ENCODE measurements around the gene MAPKAPK3. TPM values are rescaled to one million over a fixed set of nuclear protein-coding genes. Genes with fewer than 3 reads are reported as not detected.

MAPKAPK3 gene
- polyA plus RNA-seq, 3 donors = 53.2 to 59.6 (median 58.3) TPM

DNA sequence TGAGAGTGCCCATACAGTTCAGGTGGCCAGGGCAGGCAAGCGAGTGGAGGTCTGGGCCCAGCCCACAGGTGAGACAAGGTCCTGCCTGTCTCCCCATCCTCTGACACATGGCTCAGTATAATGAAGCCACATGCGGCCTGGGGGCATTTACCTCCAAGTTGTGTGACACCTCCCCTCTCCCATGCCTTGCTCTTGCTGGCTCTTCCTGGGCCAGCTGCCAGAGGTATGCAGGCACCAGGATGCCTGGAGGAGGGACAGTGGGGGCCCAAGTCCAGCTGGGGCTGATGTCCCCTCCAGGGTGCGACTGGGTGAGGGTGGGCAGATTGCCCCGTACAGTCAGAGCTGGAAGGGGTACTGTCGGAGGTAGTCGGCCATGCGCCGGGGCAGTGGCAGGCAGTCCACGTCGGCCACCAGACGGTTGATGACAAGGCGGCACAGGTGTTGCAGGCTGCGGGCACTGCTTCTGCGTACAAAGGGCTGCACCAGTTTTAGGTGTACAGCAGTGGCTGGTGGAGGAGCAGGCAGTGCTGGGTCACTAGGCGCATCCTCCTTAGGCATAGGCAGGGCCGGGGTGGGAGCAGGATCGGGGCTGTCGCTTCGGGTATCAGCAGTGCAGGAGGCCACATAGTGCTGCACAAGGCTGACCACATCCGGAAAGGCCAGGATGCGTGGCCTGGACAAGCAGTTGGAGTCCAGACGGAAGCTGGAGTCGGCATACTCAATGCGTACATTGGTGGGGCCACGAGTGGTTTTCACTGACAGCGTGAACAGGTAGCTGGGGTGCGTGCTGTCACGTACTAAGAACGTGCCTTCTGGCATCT is 9.5 kb upstream of the MAPKAPK3 start:
- DNase-seq (ENCODE audit: low read depth in 3 of 3, low spot score in 2 of 3) = no peak

GRCh38 chr3:50608278-50608677 is 8.7 kb upstream of the MAPKAPK3 start:
- no peak for DNase-seq (ENCODE audit: low read depth in 3 of 3, low spot score in 2 of 3)

DNA sequence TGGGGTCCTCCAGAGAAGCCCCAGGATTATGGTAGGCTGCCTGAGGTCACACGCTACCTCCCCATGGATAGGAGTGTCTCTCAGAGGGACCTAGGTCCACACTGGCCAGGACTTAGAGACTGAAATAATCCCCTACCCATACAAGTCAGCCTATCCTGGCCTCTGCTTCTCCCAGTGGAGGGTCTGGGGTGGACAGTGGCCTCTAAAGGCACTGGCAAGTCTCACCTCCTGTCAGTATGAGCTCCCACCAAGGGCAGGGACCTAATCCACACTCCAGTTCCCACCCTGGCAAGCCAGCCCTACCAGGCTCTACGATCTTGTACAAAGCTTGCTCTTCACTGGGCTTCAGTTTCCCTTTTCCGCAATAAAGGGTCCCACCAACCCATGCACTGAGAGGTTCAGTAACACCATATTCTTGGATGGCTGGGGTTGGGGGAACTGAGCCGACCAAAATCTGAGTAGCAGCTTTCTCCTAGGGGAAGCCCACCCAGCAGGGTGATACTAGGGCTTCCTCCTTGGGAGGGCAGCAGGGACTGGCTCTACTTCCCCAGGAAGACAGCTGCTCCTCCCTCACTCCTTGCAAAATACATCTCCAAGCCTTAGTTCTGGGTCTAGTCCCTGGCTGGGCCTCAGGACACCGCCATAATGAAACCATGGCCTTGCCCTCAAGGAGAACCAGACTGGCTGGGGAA is 7.7 kb upstream of the MAPKAPK3 start:
- DNase-seq (ENCODE audit: low read depth in 3 of 3, low spot score in 2 of 3) = no peak

DNA sequence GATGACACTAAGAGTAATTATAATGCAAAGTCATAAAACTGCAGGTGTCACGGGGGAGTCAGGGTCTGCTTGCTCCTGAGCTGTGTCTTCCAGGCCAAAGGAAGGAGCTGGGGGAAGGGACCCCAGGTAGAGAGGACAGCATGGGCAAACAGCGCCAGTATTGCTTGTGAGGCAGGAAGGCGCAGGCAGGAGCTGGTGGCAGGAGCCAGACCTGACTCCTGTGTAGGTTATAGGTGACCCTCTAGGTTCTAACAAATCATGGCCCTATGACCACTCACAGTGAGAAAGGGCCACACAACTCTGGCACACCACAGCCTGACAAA is 7.2 kb upstream of the MAPKAPK3 start:
- no peak for DNase-seq (ENCODE audit: low read depth in 3 of 3, low spot score in 2 of 3)

DNA sequence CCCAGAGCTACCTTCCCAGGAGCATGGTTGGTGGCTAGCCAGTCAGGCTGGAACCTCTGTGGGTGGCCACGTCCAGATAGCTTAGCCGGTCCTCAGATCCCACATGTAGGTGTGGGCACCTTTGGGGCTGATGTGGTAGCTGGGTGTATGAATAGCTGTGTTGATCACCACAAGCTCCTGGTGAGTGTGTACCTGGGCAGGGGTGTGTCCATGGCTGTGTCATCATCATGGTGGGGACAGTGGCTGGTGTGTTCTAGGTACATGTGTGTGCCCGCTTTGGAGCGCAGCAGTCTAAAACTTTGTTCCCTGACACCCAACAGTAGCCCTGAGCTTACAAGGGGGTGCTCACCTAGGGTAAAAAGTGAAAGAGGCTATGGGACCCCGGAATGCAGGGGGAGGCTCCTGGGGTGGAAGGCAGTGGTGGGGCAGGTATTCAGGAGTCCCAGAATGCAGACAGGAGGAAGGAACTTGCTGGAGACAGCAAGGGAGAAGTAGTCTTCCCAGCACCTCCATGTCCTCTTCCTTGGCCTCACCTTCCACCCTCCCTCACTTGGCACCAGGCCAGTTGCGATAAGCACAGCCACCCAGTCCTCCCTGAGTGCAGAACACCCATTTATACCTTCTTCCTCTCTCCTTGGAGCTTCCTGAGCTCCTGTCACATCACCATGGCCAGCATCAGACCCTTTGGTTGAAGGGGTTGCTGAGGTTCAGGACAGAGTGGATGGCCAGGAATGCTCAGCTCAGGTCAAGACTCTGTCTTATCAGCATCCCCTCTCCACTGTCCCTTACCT is 6.6 kb upstream of the MAPKAPK3 start:
- no peak for DNase-seq (ENCODE audit: low read depth in 3 of 3, low spot score in 2 of 3)

DNA sequence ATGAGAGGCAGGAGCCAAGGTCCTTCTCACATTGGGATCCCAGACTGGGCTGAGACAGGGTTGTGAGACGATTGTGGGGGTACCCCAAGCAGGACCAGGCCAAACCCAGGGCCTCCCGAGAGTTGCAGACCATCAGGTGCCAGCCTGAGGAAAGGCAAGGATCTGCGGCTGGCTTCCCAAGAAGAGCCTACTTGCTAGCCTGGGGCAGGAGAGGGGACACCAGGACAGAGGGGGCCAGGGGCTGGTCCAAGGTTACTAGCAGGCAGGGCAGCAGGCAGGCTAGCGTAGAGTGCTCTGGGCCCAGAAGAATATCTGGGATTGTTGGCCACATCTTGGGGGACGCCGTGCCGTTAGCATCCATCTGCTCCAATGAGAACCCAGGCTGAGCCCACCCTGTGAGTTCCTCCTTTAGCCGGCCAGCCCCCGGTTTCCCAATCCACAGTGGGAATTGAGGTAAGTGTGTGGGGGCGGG is 5.9 kb upstream of the MAPKAPK3 start:
- DNase-seq (ENCODE audit: low read depth in 3 of 3, low spot score in 2 of 3) = no peak

GRCh38 chr3:50611464-50612233 is 5.3 kb upstream of the MAPKAPK3 start, which contains the start of gene CISH:
CISH (minus strand) TSS chr3:50611774; CDS start chr3:50611650, 124 bp downstream.
- peak; percentile 90 to 96 (median 96) for DNase-seq (ENCODE audit: low read depth in 3 of 3, low spot score in 2 of 3)

- no peak for DNase-seq (ENCODE audit: low read depth in 3 of 3, low spot score in 2 of 3)
These were observed 4.6 kb upstream of the MAPKAPK3 start for GRCh38 chr3:50612234-50612882.

- no peak for DNase-seq (ENCODE audit: low read depth in 3 of 3, low spot score in 2 of 3)
These were observed 3.7 kb upstream of the MAPKAPK3 start for GRCh38 chr3:50612970-50613846.

DNA sequence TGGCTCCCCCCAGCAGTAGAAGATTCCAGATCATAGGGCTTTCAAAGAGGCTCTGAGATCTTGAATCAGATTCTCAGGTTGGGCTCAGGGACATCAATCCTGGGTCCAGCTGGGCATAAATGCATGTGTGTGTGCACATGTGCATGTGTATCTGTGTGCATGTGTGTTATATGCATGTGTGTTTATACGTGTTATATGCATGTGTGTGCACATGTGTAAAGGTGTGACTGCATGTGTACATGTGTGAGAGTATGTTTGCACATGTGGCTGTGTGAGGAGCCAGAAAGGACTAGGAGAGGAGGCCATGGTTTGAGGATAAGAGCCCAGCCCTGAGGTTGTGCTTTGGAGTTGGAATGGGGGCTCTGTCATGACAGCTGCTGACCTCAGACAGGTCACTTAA is 1.8 kb upstream of the MAPKAPK3 start:
- DNase-seq (ENCODE audit: low read depth in 3 of 3, low spot score in 2 of 3) = no peak

DNA sequence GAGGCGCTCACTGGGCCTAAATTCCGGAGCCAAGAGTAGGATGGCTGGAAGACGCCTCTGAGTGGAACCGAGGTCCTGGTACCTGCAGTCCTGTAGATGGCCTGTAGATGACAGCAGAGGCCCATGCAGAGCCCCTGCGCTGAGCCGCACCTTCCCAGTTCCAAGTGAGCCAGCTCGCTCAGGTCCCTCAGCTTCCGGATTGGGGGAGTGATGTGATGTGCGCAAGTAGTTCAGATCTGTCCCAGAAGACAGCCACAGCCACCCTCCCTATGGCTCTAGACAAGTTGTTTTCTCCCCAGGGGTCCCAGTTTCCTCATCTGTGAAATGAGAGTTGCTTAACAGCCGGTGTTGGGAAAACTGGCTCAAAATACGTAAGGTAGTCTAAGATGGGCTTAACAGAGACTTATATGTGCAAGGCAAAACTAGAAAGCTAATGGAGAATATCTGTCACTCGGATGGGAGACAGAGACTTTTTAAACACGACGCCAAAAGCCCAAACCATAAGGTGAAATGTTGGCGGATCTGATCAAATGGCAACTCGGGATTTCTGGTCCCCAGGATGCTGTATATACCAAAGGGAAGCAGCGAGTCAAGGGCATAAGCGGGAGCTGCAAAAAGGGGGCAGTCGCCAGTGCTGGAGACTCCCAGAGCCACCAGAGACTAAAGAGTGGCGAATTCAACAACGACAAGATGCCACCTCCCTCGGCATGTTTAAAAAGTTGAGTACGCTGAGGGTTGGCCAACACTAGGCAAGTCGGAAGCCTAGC is 765 bp upstream of the MAPKAPK3 start:
- peak in 1 of 3 donors; percentile 64 for DNase-seq (ENCODE audit: low read depth in 3 of 3, low spot score in 2 of 3)

DNA sequence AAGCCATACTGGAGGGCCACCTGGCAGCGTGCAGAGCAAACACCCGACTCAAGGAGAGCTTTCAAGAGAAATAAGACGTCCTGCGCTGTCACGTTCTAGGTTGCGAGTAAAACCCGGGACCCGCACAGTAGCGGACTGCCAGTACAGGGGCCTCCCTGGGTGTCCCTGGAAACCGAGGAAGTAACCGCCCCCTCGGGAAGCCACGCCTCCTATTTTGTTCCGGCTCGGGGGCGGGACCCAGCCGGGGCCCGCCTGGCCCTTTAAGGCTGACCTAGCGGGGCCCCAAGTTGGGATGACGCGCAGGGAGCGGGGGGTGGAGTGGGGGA is 218 bp upstream of the MAPKAPK3 start:
- DNase-seq (ENCODE audit: low read depth in 3 of 3, low spot score in 2 of 3) = peak in 2 of 3 donors; percentile 81 to 82

DNA sequence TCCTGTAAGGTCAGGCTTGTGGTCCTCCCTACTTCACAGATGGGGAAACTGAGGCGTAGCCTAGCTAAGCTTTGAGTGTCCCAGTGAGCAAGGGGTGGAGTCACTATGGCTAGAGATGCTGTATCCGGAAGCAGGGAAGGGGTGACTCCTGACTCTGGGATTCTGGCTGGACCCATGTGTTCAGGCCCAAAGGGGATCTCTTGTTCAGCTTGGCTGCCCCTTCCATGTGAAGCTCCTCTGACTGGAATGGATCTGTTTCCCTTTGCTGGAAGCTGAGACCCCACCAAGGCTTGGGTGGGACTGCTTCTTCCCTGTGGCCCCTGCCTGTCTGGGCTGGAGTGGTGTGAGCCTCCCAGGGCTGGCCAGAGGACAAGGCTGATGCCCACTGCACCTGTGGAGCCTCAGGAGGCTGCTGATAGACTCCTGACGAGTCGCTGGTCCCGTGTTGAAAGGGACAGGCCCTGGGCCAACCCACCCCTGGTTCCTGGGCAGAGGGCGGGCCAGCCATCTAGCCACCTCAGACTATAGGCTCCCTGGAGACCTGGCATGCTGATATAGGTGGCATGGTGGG is 1.0 kb downstream of the MAPKAPK3 start:
- no peak for DNase-seq (ENCODE audit: low read depth in 3 of 3, low spot score in 2 of 3)

DNA sequence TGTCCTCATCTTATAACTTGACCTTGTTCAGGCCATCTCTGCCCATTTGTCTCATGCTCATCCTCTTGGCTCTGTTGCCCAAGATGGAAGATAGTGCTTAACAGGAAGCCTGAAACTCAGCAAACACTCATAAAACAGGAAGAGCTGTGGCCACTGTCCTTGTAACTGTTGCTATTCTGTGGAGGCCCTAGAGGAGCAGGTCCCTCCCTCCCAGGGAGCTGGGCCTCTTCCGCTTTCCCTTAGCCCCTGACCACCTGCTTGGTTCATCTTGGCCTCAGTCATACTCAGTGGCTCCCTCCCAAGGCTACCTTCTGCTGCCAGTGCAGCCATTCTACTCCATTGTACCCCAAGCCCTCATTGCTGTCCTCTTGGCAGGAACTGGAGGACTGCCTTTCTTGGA is 3.5 kb downstream of the MAPKAPK3 start:
- DNase-seq (ENCODE audit: low read depth in 3 of 3, low spot score in 2 of 3) = no peak

- no peak for DNase-seq (ENCODE audit: low read depth in 3 of 3, low spot score in 2 of 3)
These were observed 3.9 kb downstream of the MAPKAPK3 start for GRCh38 chr3:50620820-50621219.

- DNase-seq (ENCODE audit: low read depth in 3 of 3, low spot score in 2 of 3) = no peak
These were observed 5.9 kb downstream of the MAPKAPK3 start for GRCh38 chr3:50622881-50623280.

DNA sequence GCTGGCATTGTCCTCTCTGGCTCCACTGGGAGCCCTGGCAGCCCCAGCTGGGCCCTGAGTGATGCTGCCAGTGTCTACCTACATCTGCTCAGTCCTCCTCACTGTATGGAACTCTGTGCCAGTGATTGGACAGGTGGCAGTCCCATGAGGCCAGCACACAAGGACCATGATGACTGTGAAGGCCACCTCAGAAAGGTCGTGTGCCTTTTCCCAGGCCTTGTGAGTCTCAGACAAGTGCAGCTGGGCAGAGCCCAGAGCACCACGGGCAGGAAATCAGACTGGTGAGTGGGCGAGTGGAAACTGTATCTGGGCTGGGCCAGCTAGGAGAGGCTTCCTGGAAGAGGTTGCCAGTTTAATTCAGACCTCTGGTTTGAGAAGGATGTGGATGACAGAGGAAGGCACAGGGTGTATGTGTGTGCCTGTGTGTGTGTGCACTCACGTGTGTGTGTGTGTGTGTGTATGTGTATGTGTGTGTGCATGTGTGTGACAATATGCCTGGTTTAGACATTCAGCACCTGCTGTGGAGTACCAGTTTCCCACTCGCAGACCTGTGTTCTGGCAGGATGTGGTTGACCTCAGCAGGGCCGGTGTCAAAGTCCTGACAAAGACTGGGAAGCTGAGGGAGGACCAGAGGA is 7.0 kb downstream of the MAPKAPK3 start:
- no peak for DNase-seq (ENCODE audit: low read depth in 3 of 3, low spot score in 2 of 3)

DNA sequence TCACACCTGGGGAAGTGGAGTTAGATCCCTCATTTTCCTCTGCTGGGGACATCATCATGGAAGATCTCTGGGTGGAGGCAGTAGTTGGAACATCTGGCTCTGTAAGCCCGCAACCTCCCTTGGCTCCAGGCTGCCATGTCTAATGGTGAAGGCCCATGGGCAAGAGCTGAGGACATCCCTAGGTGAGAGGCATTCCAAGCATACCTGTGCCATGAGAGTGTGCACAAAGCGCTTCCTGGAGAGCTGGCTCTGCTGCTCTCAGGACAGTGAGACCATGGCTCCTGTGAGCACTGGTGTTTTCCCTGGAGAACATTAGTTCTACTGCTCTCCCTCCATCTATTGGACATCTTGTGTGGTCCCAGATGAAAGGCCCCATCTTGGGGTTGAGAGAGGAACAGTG is 7.7 kb downstream of the MAPKAPK3 start:
- no peak for DNase-seq (ENCODE audit: low read depth in 3 of 3, low spot score in 2 of 3)

All from right renal cortex interstitium (tissue), 3 donors.